H9 (cell line): ENCODE data around the gene LAMA5. TPM values are rescaled to one million over a fixed set of nuclear protein-coding genes. Genes with fewer than 3 reads are reported as not detected.

Experiments
- DNase-seq: peaks from one replicate; pipeline ENCODE4 v3.0.0-alpha.2; 2017
- H2AFZ ChIP-seq: one replicate; pipeline ENCODE4 v1.6.1; 2013; ENCODE audit warnings: mild to moderate bottlenecking, low read length, control low read depth, moderate library complexity
- H2AK5ac ChIP-seq: 2 replicates; pipeline ENCODE4 v1.6.1; 2013; ENCODE audit warnings: low read length, control low read depth, mixed read lengths; ENCODE audit not compliant: insufficient read length
- H2BK120ac ChIP-seq: one replicate; pipeline ENCODE4 v1.6.1; 2013; ENCODE audit warnings: low read depth, mild to moderate bottlenecking, low read length, control low read depth, inconsistent platforms; ENCODE audit not compliant: poor library complexity, severe bottlenecking
- H2BK12ac ChIP-seq: 2 replicates; pipeline ENCODE4 v1.6.1; 2013; ENCODE audit warnings: low read length, control low read depth, mixed read lengths, low read depth; ENCODE audit not compliant: insufficient read length
- H2BK15ac ChIP-seq: 2 replicates; pipeline ENCODE4 v1.6.1; 2013; ENCODE audit warnings: low read depth, low read length, control low read depth
- H2BK20ac ChIP-seq: one replicate; pipeline ENCODE4 v1.6.1; 2013; ENCODE audit warnings: low read depth, mild to moderate bottlenecking, low read length, control low read depth, inconsistent platforms; ENCODE audit not compliant: poor library complexity, severe bottlenecking
- H2BK5ac ChIP-seq: 2 replicates; pipeline ENCODE4 v1.6.1; 2013; ENCODE audit warnings: low read length, control low read depth, mixed read lengths; ENCODE audit not compliant: insufficient read length
- H3K14ac ChIP-seq: 2 replicates; pipeline ENCODE4 v1.6.1; 2013; ENCODE audit warnings: low read length, control low read depth; ENCODE audit not compliant: insufficient read depth
- H3K18ac ChIP-seq: 2 replicates; pipeline ENCODE4 v1.6.1; 2013; ENCODE audit warnings: low read depth, mild to moderate bottlenecking, mixed read lengths, low read length, control low read depth; ENCODE audit not compliant: insufficient read length
- H3K23ac ChIP-seq: 2 replicates; pipeline ENCODE4 v1.6.1; 2013; ENCODE audit warnings: low read length, control low read depth, mixed read lengths, low read depth; ENCODE audit not compliant: insufficient read length
- H3K23me2 ChIP-seq: 2 replicates; pipeline ENCODE4 v1.6.1; 2013; ENCODE audit warnings: low read depth, mild to moderate bottlenecking, mixed read lengths, low read length, control low read depth; ENCODE audit not compliant: insufficient read length, poor library complexity, severe bottlenecking
- H3K27ac ChIP-seq: 2 replicates; pipeline ENCODE4 v1.5.1; 2013; ENCODE audit warnings: low read length, control low read depth, mixed read lengths, low read depth; ENCODE audit not compliant: insufficient read length
- H3K27me3 ChIP-seq: 2 replicates; pipeline ENCODE4 v1.6.1; 2013; ENCODE audit warnings: low read length, control low read depth, inconsistent platforms; ENCODE audit not compliant: insufficient read depth
- H3K4ac ChIP-seq: 2 replicates; pipeline ENCODE4 v1.6.1; 2013; ENCODE audit warnings: low read depth, mild to moderate bottlenecking, control low read depth, inconsistent platforms, low read length, moderate library complexity
- H3K4me1 ChIP-seq: 2 replicates; pipeline ENCODE4 v1.6.1; 2013; ENCODE audit warnings: low read length, control low read depth, inconsistent platforms; ENCODE audit not compliant: insufficient read depth
- H3K4me2 ChIP-seq: 2 replicates; pipeline ENCODE4 v1.6.1; 2013; ENCODE audit warnings: low read length, control low read depth, mixed read lengths; ENCODE audit not compliant: insufficient read length, insufficient read depth
- H3K56ac ChIP-seq: 2 replicates; pipeline ENCODE4 v1.6.1; 2013; ENCODE audit warnings: low read depth, mild to moderate bottlenecking, mixed read lengths, low read length, control low read depth; ENCODE audit not compliant: insufficient read length
- H3K79me1 ChIP-seq: 2 replicates; pipeline ENCODE4 v1.6.1; 2013; ENCODE audit warnings: low read depth, mild to moderate bottlenecking, moderate library complexity, low read length, control low read depth, inconsistent platforms; ENCODE audit not compliant: insufficient read depth, poor library complexity, severe bottlenecking
- H3K79me2 ChIP-seq: 2 replicates; pipeline ENCODE4 v1.6.1; 2013; ENCODE audit warnings: low read length, control low read depth, inconsistent platforms; ENCODE audit not compliant: insufficient read depth
- H3K9ac ChIP-seq: 2 replicates; pipeline ENCODE4 v1.6.1; 2013; ENCODE audit warnings: low read length, control low read depth, mixed read lengths; ENCODE audit not compliant: insufficient read length; ENCODE audit errors: extremely low read depth
- H3K9me3 ChIP-seq: one replicate; pipeline ENCODE4 v1.6.1; 2013; ENCODE audit warnings: low read depth, low read length, inconsistent platforms; ENCODE audit not compliant: control insufficient read depth
- H3T11ph ChIP-seq: one replicate; pipeline ENCODE4 v1.6.1; 2013; ENCODE audit warnings: mild to moderate bottlenecking, low read length, control low read depth, inconsistent platforms
- H4K20me1 ChIP-seq: one replicate; pipeline ENCODE4 v1.6.1; 2013; ENCODE audit not compliant: control insufficient read depth, insufficient read length, insufficient read depth
- H4K5ac ChIP-seq: 2 replicates; pipeline ENCODE4 v1.6.1; 2013; ENCODE audit warnings: low read depth, mild to moderate bottlenecking, mixed read lengths, low read length, control low read depth; ENCODE audit not compliant: insufficient read length
- H4K8ac ChIP-seq: replicated peaks from 2 replicates; pipeline ENCODE4 v1.6.1; 2013; ENCODE audit warnings: low read length, control low read depth, mixed read lengths, low read depth; ENCODE audit not compliant: insufficient read length
- H4K91ac ChIP-seq: 2 replicates; pipeline ENCODE4 v1.6.1; 2013; ENCODE audit warnings: low read depth, mild to moderate bottlenecking, moderate library complexity, mixed read lengths, low read length, control low read depth; ENCODE audit not compliant: insufficient read length
- H3K27ac Mint-ChIP-seq, 3 experiments: 2 replicates in 2 of 3; 3 replicates in 1 of 3; pipeline ENCODE4 v1.8.0; 2020 to 2021; ENCODE audit warnings: mixed read lengths in 3 of 3, mild to moderate bottlenecking in 1 of 3, moderate library complexity in 1 of 3
- H3K27me3 Mint-ChIP-seq: 2 replicates; pipeline ENCODE4 v1.8.0; 2021; ENCODE audit warnings: low read depth, mild to moderate bottlenecking, moderate library complexity, mixed read lengths
- H3K36me3 Mint-ChIP-seq, 3 experiments: 2 replicates in 2 of 3; 3 replicates in 1 of 3; pipeline ENCODE4 v1.8.0; 2020 to 2021; ENCODE audit warnings: low read depth in 3 of 3, mixed read lengths in 3 of 3; ENCODE audit not compliant: insufficient read depth in 1 of 3
- H3K4me1 Mint-ChIP-seq, 2 experiments: 2 replicates each; pipeline ENCODE4 v1.8.0; 2020; ENCODE audit warnings: mixed read lengths in 2 of 2
- H3K4me3 Mint-ChIP-seq, 2 experiments: 2 replicates in 1 of 2; 3 replicates in 1 of 2; pipeline ENCODE4 v1.8.0; 2020 to 2021; ENCODE audit warnings: mild to moderate bottlenecking in 2 of 2, mixed read lengths in 2 of 2, moderate library complexity in 1 of 2
- H3K9me3 Mint-ChIP-seq, 2 experiments: 2 replicates in 1 of 2; 3 replicates in 1 of 2; pipeline ENCODE4 v1.8.0; 2020; ENCODE audit warnings: mild to moderate bottlenecking in 2 of 2, mixed read lengths in 2 of 2, moderate library complexity in 1 of 2
- WGBS: extraction: QIAGEN DNeasy Blood & Tissue Kit; methylation state at CpG from one replicate; pipeline ENCODE4 v1.1.7; 2013; ENCODE audit warnings: missing lambda C conversion rate, low lambda C conversion rate, mixed read lengths; ENCODE audit not compliant: insufficient read length; ENCODE audit errors: extremely low coverage; 5-methylcytosine and 5-hydroxymethylcytosine counted together
- long read RNA-seq: library from polyadenylated mRNA; unstranded; transcript quantifications from one replicate; pipeline ENCODE4 v2.0.0, GENCODE V29; 2020
- total RNA-seq: library from RNA; stranded (reverse); gene quantifications from 2 replicates; pipeline ENCODE4 v1.2.1, GENCODE V29; 2021
- TF ChIP-seq, protein P1 (sequence below): fragments of 200-600 bp; sonication (generic); conservative IDR thresholded peaks from 3 replicates; pipeline ENCODE4 v1.8.0; 2021; ENCODE audit warnings: antibody characterized with exemption, mild to moderate bottlenecking

The LAMA5 gene, protein sequence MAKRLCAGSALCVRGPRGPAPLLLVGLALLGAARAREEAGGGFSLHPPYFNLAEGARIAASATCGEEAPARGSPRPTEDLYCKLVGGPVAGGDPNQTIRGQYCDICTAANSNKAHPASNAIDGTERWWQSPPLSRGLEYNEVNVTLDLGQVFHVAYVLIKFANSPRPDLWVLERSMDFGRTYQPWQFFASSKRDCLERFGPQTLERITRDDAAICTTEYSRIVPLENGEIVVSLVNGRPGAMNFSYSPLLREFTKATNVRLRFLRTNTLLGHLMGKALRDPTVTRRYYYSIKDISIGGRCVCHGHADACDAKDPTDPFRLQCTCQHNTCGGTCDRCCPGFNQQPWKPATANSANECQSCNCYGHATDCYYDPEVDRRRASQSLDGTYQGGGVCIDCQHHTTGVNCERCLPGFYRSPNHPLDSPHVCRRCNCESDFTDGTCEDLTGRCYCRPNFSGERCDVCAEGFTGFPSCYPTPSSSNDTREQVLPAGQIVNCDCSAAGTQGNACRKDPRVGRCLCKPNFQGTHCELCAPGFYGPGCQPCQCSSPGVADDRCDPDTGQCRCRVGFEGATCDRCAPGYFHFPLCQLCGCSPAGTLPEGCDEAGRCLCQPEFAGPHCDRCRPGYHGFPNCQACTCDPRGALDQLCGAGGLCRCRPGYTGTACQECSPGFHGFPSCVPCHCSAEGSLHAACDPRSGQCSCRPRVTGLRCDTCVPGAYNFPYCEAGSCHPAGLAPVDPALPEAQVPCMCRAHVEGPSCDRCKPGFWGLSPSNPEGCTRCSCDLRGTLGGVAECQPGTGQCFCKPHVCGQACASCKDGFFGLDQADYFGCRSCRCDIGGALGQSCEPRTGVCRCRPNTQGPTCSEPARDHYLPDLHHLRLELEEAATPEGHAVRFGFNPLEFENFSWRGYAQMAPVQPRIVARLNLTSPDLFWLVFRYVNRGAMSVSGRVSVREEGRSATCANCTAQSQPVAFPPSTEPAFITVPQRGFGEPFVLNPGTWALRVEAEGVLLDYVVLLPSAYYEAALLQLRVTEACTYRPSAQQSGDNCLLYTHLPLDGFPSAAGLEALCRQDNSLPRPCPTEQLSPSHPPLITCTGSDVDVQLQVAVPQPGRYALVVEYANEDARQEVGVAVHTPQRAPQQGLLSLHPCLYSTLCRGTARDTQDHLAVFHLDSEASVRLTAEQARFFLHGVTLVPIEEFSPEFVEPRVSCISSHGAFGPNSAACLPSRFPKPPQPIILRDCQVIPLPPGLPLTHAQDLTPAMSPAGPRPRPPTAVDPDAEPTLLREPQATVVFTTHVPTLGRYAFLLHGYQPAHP (N-terminal part only)
- total RNA-seq: 200 and 201 TPM in 2 replicates
- long read RNA-seq, partial matches to known transcripts: 42 of 52 reads
- long read RNA-seq, other reads (novel, unspliced or antisense): 10 of 52 reads

DNA sequence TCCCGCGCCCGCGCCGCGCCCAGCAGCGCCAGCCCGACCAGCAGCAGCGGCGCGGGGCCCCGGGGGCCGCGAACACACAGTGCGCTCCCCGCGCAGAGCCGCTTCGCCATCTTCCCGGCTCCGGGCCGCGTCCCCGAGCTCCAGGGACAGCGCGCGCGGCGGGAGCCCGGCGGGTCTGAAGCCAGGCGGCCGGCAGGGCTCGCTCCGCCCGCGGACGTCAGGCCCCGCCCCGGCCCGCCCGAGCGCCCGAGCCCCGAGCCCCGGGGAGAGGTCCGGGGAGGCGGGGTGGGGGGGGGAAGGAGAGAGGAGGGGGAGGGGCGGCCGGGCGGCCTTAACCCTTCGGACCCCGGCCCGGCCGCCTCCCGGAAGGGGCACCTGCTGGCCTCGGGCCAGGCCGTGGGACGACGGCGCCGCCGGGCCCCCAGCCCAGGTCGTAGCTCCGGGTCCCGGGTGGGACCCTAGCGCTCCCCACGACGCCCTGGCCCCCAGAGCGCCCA lies at the start of gene LAMA5:
LAMA5 (minus strand) TSS at position 177 of the 497 bp plus-strand sequence; CDS start at position 110, 67 bp downstream.
- H3T11ph ChIP-seq: no peak within 1 kb of the TSS
- peaks cover 17% of the 10 kb centered on the region for H3K23me2 ChIP-seq
- H3K4me2 ChIP-seq: peak within 1 kb of the TSS; percentile 59
- Mint-ChIP-seq H3K9me3 (no peaks in the 10 kb centered on the region), H3K27ac (peak within 1 kb of the TSS in 1 of 3 experiments; percentile 47; a peak in 1 of 7 replicates), H3K4me1 (peaks cover 32 to 49% of the 10 kb centered on the region in 2 experiments), H3K4me3 (peak within 1 kb of the TSS; percentile 63 to 77), H3K36me3 (no peaks in the 10 kb centered on the region), H3K27me3 (no peaks in the 10 kb centered on the region; the same call in 1 of the 2 replicates)
- no peak within 1 kb of the TSS for H2BK20ac ChIP-seq
- no peak within 1 kb of the TSS for H4K5ac ChIP-seq
- peak; percentile 76 for DNase-seq
- H2AFZ ChIP-seq: no peak within 1 kb of the TSS
- H3K9ac ChIP-seq: no peak within 1 kb of the TSS
- H4K8ac ChIP-seq: no peak within 1 kb of the TSS
- no peak within 1 kb of the TSS for H3K56ac ChIP-seq
- no peak within 1 kb of the TSS for H2BK15ac ChIP-seq
- H3K79me2 ChIP-seq: peaks cover 6% of the 10 kb centered on the region; the same call in 1 of the 2 replicates
- TF ChIP-seq, protein P1, sequence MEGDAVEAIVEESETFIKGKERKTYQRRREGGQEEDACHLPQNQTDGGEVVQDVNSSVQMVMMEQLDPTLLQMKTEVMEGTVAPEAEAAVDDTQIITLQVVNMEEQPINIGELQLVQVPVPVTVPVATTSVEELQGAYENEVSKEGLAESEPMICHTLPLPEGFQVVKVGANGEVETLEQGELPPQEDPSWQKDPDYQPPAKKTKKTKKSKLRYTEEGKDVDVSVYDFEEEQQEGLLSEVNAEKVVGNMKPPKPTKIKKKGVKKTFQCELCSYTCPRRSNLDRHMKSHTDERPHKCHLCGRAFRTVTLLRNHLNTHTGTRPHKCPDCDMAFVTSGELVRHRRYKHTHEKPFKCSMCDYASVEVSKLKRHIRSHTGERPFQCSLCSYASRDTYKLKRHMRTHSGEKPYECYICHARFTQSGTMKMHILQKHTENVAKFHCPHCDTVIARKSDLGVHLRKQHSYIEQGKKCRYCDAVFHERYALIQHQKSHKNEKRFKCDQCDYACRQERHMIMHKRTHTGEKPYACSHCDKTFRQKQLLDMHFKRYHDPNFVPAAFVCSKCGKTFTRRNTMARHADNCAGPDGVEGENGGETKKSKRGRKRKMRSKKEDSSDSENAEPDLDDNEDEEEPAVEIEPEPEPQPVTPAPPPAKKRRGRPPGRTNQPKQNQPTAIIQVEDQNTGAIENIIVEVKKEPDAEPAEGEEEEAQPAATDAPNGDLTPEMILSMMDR: no peak
- no peaks in the 10 kb centered on the region for H4K20me1 ChIP-seq
- no peaks in the 10 kb centered on the region for H3K9me3 ChIP-seq
- H2AK5ac ChIP-seq: no peak within 1 kb of the TSS
- peak within 1 kb of the TSS; percentile 68 for H3K14ac ChIP-seq
- no peak within 1 kb of the TSS for H3K23ac ChIP-seq
- no peak within 1 kb of the TSS for H4K91ac ChIP-seq
- no peak within 1 kb of the TSS for H2BK120ac ChIP-seq
- H3K27me3 ChIP-seq: no peaks in the 10 kb centered on the region
- peaks cover 3% of the 10 kb centered on the region for H3K79me1 ChIP-seq
- H3K18ac ChIP-seq: peak within 1 kb of the TSS; percentile 73
- no peak within 1 kb of the TSS for H3K4ac ChIP-seq
- H3K27ac ChIP-seq: no peak within 1 kb of the TSS
- H2BK5ac ChIP-seq: no peak within 1 kb of the TSS
- H2BK12ac ChIP-seq: peak within 1 kb of the TSS; percentile 35
- WGBS: no CpG with 5 or more reads among the region's 70 CpGs
- peaks cover 9% of the 10 kb centered on the region; the same call in 1 of the 2 replicates for H3K4me1 ChIP-seq
